GM12872 (cell line): ENCODE results near the gene BCAN.

Source experiments
- TF ChIP-seq, protein P1 (sequence below): IDR thresholded peaks from 3 replicates; pipeline ENCODE4 v1.5.1; 2011; ENCODE audit warnings: low read depth, mild to moderate bottlenecking, low read length, moderate library complexity; ENCODE audit not compliant: insufficient read depth

Gene BCAN

GRCh38 chr1:156608036-156608674 lies 33.8 kb upstream of the BCAN start:
- TF ChIP-seq, protein P1, sequence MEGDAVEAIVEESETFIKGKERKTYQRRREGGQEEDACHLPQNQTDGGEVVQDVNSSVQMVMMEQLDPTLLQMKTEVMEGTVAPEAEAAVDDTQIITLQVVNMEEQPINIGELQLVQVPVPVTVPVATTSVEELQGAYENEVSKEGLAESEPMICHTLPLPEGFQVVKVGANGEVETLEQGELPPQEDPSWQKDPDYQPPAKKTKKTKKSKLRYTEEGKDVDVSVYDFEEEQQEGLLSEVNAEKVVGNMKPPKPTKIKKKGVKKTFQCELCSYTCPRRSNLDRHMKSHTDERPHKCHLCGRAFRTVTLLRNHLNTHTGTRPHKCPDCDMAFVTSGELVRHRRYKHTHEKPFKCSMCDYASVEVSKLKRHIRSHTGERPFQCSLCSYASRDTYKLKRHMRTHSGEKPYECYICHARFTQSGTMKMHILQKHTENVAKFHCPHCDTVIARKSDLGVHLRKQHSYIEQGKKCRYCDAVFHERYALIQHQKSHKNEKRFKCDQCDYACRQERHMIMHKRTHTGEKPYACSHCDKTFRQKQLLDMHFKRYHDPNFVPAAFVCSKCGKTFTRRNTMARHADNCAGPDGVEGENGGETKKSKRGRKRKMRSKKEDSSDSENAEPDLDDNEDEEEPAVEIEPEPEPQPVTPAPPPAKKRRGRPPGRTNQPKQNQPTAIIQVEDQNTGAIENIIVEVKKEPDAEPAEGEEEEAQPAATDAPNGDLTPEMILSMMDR = peak; percentile 84

DNA sequence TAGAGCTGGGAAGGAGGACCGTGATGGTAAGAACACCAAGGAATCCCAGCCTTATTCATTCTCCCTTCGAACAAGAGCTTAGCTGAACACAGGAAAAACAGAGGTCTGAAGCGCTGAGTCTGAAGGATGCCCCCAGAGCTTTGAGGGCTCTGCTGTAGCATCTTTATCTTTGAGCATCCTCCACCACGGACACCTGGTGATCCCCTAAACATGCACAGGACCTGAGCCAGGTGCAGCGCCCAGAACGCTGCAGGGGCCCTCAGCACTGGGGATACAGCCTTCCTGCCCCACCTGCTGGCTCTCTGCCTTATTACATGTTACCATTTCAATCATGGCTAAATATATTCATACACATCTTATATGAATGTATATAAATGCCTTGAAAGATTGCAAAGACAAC lies 32.9 kb upstream of the BCAN start:
- TF ChIP-seq, protein P1 = peak; percentile 74

DNA sequence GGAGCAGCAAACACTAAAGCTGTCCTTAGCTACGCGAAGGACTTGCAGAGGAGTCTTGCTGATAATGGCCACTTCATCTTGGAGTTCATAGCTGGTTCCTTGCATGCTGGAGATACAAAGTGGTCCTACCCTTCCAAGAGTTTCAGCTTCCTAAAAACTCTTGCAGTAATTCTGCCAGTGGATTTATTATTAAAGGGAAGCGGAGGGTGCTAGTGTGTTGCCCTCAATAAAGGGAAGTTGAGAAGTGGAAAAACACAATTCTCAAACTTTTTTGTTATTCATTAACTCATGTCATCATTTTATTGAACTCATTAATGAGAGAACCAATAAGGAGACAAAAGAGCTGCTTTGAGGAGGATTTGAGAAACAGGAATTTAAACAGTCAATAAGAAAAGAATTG lies 29.3 kb upstream of the BCAN start:
- TF ChIP-seq, protein P1 = no peak

GRCh38 chr1:156615946-156616345 lies 26.0 kb upstream of the BCAN start:
- TF ChIP-seq, protein P1 = no peak

DNA sequence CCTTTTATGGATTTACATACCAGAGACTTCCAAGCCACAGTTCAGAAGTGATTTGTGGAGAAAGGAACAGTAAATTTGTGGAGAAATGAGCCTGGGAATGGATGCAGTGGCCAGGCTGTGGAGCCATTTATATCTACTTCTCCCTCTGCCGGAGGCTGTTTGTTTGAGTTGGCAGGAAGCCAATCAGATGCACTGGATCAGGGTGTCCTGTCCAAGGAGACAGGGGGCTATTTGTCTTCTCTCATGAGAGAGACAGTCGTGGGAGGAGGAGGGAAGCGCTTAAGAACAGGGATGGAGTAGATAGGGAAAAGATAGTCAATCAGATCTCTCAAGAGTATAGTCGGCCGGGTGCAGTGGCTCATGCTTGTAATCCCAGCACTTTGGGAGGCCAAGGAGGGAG lies 25.5 kb upstream of the BCAN start:
- TF ChIP-seq, protein P1 = no peak

GRCh38 chr1:156618853-156619581 lies 22.9 kb upstream of the BCAN start, which contains the start of gene HAPLN2:
HAPLN2 (plus strand) TSS chr1:156619415; CDS start chr1:156623491, 4,076 bp downstream.
- TF ChIP-seq, protein P1 = peak; percentile 70

GRCh38 chr1:156619582-156619955 lies 22.3 kb upstream of the BCAN start:
- TF ChIP-seq, protein P1 = no peak
